SK-N-SH (cell line): Measurements from ENCODE around the gene CDK4. TPM values are rescaled to one million over a fixed set of nuclear protein-coding genes. Genes with fewer than 3 reads are reported as not detected.
A peak's percentile ranks its signal among the peaks of the same experiment; 100 is the strongest.

Experiments used
- CTCF ChIA-PET: fragments of 300-600, 350-600 bp; formaldehyde crosslinking; extraction: SDS; loops from one replicate; lab custom pipeline; 2021; lab: Yijun Ruan, JAX
- POLR2A ChIA-PET: fragments of 350-600 bp; sonication (Branson Sonifier 250); formaldehyde crosslinking; extraction: SDS; loops from one replicate; lab custom pipeline; 2020; ENCODE audit warnings: antibody characterized with exemption, inconsistent platforms; lab: Yijun Ruan, JAX
- DNase-seq: peaks from one replicate; pipeline ENCODE4 v3.0.0; 2012
- H2AFZ ChIP-seq: fragments of 200-600 bp; sonication (generic); 2 replicates; pipeline ENCODE4 v1.8.1; 2016; ENCODE audit warnings: antibody characterized with exemption, mild to moderate bottlenecking, low read depth
- H3F3A ChIP-seq: fragments of 200-600 bp; sonication (generic); replicated peaks from 2 replicates; pipeline ENCODE3; 2016; ENCODE audit warnings: antibody characterized with exemption, mild to moderate bottlenecking; ENCODE audit not compliant: insufficient read depth
- H3K27ac ChIP-seq, 2 experiments: fragments of 200-500 bp in 1 of 2; fragments of 200-600 bp in 1 of 2; sonication (Bioruptor generic) in 1 of 2; sonication (generic), shearing (Covaris generic) in 1 of 2; 2 replicates each; pipeline versions ENCODE4 v1.5.1 to v1.6.1; 2014 to 2016; ENCODE audit warnings: low read depth in 2 of 2, inconsistent platforms in 1 of 2, low read length in 1 of 2, mild to moderate bottlenecking in 1 of 2, mixed read lengths in 1 of 2
- H3K27me3 ChIP-seq: fragments of 200-600 bp; sonication (generic), shearing (Covaris generic); 2 replicates; pipeline ENCODE4 v1.6.1; 2016; ENCODE audit warnings: mixed run types; ENCODE audit not compliant: insufficient read depth
- H3K36me3 ChIP-seq, 2 experiments: fragments of 200-500 bp in 1 of 2; fragments of 200-600 bp in 1 of 2; sonication (Bioruptor generic) in 1 of 2; sonication (generic) in 1 of 2; replicated peaks in 1 of 2; 2 replicates each; pipeline versions ENCODE3 to v1.5.1; 2014 to 2016; ENCODE audit warnings: low read length in 1 of 2, mild to moderate bottlenecking in 1 of 2; ENCODE audit not compliant: insufficient read depth in 2 of 2, control insufficient read depth in 1 of 2
- H3K4me1 ChIP-seq, 2 experiments: fragments of 200-500 bp in 1 of 2; fragments of 200-600 bp in 1 of 2; sonication (Bioruptor generic) in 1 of 2; sonication (generic), shearing (Covaris generic) in 1 of 2; 2 replicates each; pipeline versions ENCODE4 v1.5.1 to v1.6.1; 2014 to 2016; ENCODE audit warnings: low read depth in 1 of 2, low read length in 1 of 2, mixed run types in 1 of 2; ENCODE audit not compliant: insufficient read depth in 2 of 2, control insufficient read depth in 1 of 2
- H3K4me2 ChIP-seq: fragments of 200-600 bp; sonication (generic), shearing (Covaris generic); 2 replicates; pipeline ENCODE4 v1.6.1; 2017; ENCODE audit warnings: mixed run types
- H3K4me3 ChIP-seq, 2 experiments: fragments of 200-500 bp in 1 of 2; fragments of 200-600 bp in 1 of 2; sonication (Bioruptor generic) in 1 of 2; sonication (generic), shearing (Covaris generic) in 1 of 2; 2 replicates each; pipeline versions ENCODE4 v1.5.1 to v1.8.1; 2014 to 2016; ENCODE audit warnings: low read depth in 2 of 2, inconsistent platforms in 1 of 2, low read length in 1 of 2, mild to moderate bottlenecking in 1 of 2, mixed read lengths in 1 of 2, moderate library complexity in 1 of 2
- H3K79me2 ChIP-seq: fragments of 200-600 bp; sonication (generic); 2 replicates; pipeline ENCODE4 v1.8.1; 2017; ENCODE audit warnings: mild to moderate bottlenecking; ENCODE audit not compliant: insufficient read depth
- H3K9ac ChIP-seq: fragments of 200-600 bp; sonication (generic); 2 replicates; pipeline ENCODE4 v1.6.1; 2017; ENCODE audit warnings: mixed run types
- H3K9me2 ChIP-seq: fragments of 200-600 bp; sonication (generic); 2 replicates; pipeline ENCODE4 v1.6.1; 2017; ENCODE audit warnings: mixed run types
- H3K9me3 ChIP-seq: fragments of 200-600 bp; sonication (generic); 2 replicates; pipeline ENCODE4 v1.6.1; 2017; ENCODE audit warnings: mixed run types, mild to moderate bottlenecking, moderate library complexity
- H4K20me1 ChIP-seq: fragments of 200-600 bp; sonication (generic); 2 replicates; pipeline ENCODE4 v1.6.1; 2017; ENCODE audit warnings: mild to moderate bottlenecking, mixed run types; ENCODE audit not compliant: insufficient read depth
- CHD2 ChIP-seq: fragments of 150-350 bp; IDR thresholded peaks from 2 replicates; pipeline ENCODE4 v1.6.1; 2018; ENCODE audit warnings: low read length; ENCODE audit not compliant: partially characterized antibody
- CTCF ChIP-seq: fragments of 200-600 bp; sonication (generic); IDR thresholded peaks from 2 replicates; pipeline ENCODE4 v1.6.1; 2017; ENCODE audit warnings: antibody characterized with exemption, mild to moderate bottlenecking, moderate library complexity
- ELF1 ChIP-seq: IDR thresholded peaks from 2 replicates; pipeline ENCODE4 v1.4.0; 2012
- EP300 ChIP-seq, 2 experiments: IDR thresholded peaks; 2 replicates each; pipeline versions ENCODE4 v1.4.0 to v1.6.1; 2012; ENCODE audit warnings: borderline replicate concordance in 1 of 2, low read depth in 1 of 2, low read length in 1 of 2
- EZH2phosphoT487 ChIP-seq: fragments of 200-600 bp; sonication (generic); IDR thresholded peaks from 2 replicates; pipeline ENCODE4 v1.6.1; 2017; ENCODE audit warnings: low read depth, mixed run types, mild to moderate bottlenecking, antibody characterized with exemption, moderate library complexity, borderline replicate concordance
- FOSL2 ChIP-seq: IDR thresholded peaks from 2 replicates; pipeline ENCODE4 v1.4.0; 2012; ENCODE audit warnings: low read depth, mild to moderate bottlenecking, moderate library complexity, borderline replicate concordance
- FOXM1 ChIP-seq: IDR thresholded peaks from 2 replicates; pipeline ENCODE4 v1.4.0; 2012; ENCODE audit warnings: low read depth, mild to moderate bottlenecking
- GABPA ChIP-seq: IDR thresholded peaks from 2 replicates; pipeline ENCODE4 v1.4.0; 2012; ENCODE audit warnings: low read depth, mild to moderate bottlenecking
- JUND ChIP-seq: IDR thresholded peaks from 2 replicates; pipeline ENCODE4 v1.4.0; 2012
- MAX ChIP-seq: IDR thresholded peaks from 2 replicates; pipeline ENCODE4 v1.4.0; 2012; ENCODE audit warnings: low read depth
- MXI1 ChIP-seq: IDR thresholded peaks from 2 replicates; pipeline ENCODE4 v1.6.1; 2012; ENCODE audit warnings: mild to moderate bottlenecking, low read depth, low read length, improper control_type of control experiment
- NFIC ChIP-seq: IDR thresholded peaks from 2 replicates; pipeline ENCODE4 v1.4.0; 2012; ENCODE audit warnings: borderline replicate concordance
- RAD21 ChIP-seq: IDR thresholded peaks from 2 replicates; pipeline ENCODE4 v1.6.1; 2012; ENCODE audit warnings: mild to moderate bottlenecking, low read length
- RCOR1 ChIP-seq: fragments of 150-350 bp; IDR thresholded peaks from 2 replicates; pipeline ENCODE4 v1.6.1; 2017; ENCODE audit warnings: antibody characterized with exemption, low read length
- RXRA ChIP-seq: IDR thresholded peaks from 2 replicates; pipeline ENCODE4 v1.4.0; 2012; ENCODE audit warnings: low read depth, mild to moderate bottlenecking, borderline replicate concordance
- TAF1 ChIP-seq: IDR thresholded peaks from 2 replicates; pipeline ENCODE4 v1.6.1; 2012; ENCODE audit warnings: low read depth, mild to moderate bottlenecking, low read length, moderate library complexity, borderline replicate concordance
- USF1 ChIP-seq: IDR thresholded peaks from 2 replicates; pipeline ENCODE4 v1.4.0; 2012; ENCODE audit warnings: low read depth, borderline replicate concordance
- USF2 ChIP-seq: fragments of 150-350 bp; IDR thresholded peaks from 2 replicates; pipeline ENCODE4 v1.6.1; 2017; ENCODE audit warnings: antibody characterized with exemption, low read length, low read depth, borderline replicate concordance
- YY1 ChIP-seq: IDR thresholded peaks from 2 replicates; pipeline ENCODE4 v1.4.0; 2012; ENCODE audit warnings: low read depth, mild to moderate bottlenecking
- WGBS: methylation state at CpG from one replicate; pipeline ENCODE4 v1.1.6; 2017; ENCODE audit warnings: low lambda C conversion rate; 5-methylcytosine and 5-hydroxymethylcytosine counted together
- polyA plus RNA-seq, 3 experiments: library from polyadenylated mRNA; depleted of rRNA; stranded (reverse); fragments of >200 nt; gene quantifications; 2 replicates each; pipeline ENCODE4 v1.2.3, GENCODE V29; 2012

CDK4 gene
- polyA plus RNA-seq, 1 of the 3 experiments (the other 2 are of a cell fraction), result 324 TPM

- H3K4me3 ChIP-seq, result no peak overlapping the region
- DNase-seq, result peak; percentile 66
- H2AFZ ChIP-seq, result no peak overlapping the region
- H3K79me2 ChIP-seq, result no peaks in the 10 kb centered on the region; the same call in 1 of the 2 replicates
- peaks cover 11% of the 10 kb centered on the region for H3F3A ChIP-seq
- H3K9ac ChIP-seq, result no peak overlapping the region
- H3K9me2 ChIP-seq, result no peaks in the 10 kb centered on the region
- H3K4me2 ChIP-seq, result no peak overlapping the region
- WGBS, result 26% methylated on average over 3 of the region's 3 CpGs
- no peak overlapping the region for H3K27ac ChIP-seq
- POLR2A ChIA-PET, result interaction anchor here (0.5 to 1.4 kb wide), 3 partner anchors 9 to 13 kb away, joined by 3 to 5 read pairs (median 3); partner anchors contain the start of genes EEF1AKMT3 and METTL1
- 0 out of 2 replicates have a peak, but pooled peaks have one; percentile 9 for TF ChIP-seq RAD21
- TF ChIP-seq ELF1, result no peak
- peak; percentile 59 for TF ChIP-seq CTCF
- TF ChIP-seq, all 33 proteins: peak for 2
- peaks cover 0 to 12% of the 10 kb centered on the region in 2 experiments; a peak in 2 of 4 replicates for H3K4me1 ChIP-seq
- CTCF ChIA-PET, result interaction anchor here (0.6 to 2.0 kb wide), 15 partner anchors 8 to 176 kb away, joined by 3 to 11 read pairs (median 3); partner anchors contain the start of genes TSFM and TSPAN31
- no peaks in the 10 kb centered on the region for H3K27me3 ChIP-seq
- peaks cover 7% of the 10 kb centered on the region for H4K20me1 ChIP-seq
- H3K9me3 ChIP-seq, result no peaks in the 10 kb centered on the region
- H3K36me3 ChIP-seq, result peaks cover 3 to 20% of the 10 kb centered on the region in 2 experiments
These were observed 7.4 kb upstream of the CDK4 start for GRCh38 chr12:57759360-57759980.

GRCh38 chr12:57758552-57759359 is 6.6 kb upstream of the CDK4 start:
- Histone ChIP-seq H3K27me3 (no peaks in the 10 kb centered on the region), H3K9ac (no peak overlapping the region), H3K36me3 (peaks cover 3 to 20% of the 10 kb centered on the region in 2 experiments), H3K9me3 (no peaks in the 10 kb centered on the region), H3K4me1 (peaks cover 0 to 19% of the 10 kb centered on the region in 2 experiments; a peak in 3 of 4 replicates), H3K9me2 (no peaks in the 10 kb centered on the region), H3K4me2 (no peak overlapping the region), H4K20me1 (peaks cover 7% of the 10 kb centered on the region), H3K27ac (no peak overlapping the region), H3F3A (peaks cover 15% of the 10 kb centered on the region), H2AFZ (no peak overlapping the region), H3K4me3 (no peak overlapping the region), H3K79me2 (no peaks in the 10 kb centered on the region; the same call in 1 of the 2 replicates)
- ChIA-PET CTCF (interaction anchor here (0.8 to 2.0 kb wide), 10 partner anchors 9 to 175 kb away, joined by 3 to 11 read pairs (median 4); partner anchors contain the start of genes TSFM and TSPAN31), POLR2A (interaction anchor here (0.9 to 1.4 kb wide), 2 partner anchors 10 to 13 kb away, joined by 3 to 5 read pairs; partner anchors contain the start of genes EEF1AKMT3 and METTL1)
- DNase-seq, result no peak
- WGBS, result 93% methylated on average over 22 of the region's 25 CpGs
- TF ChIP-seq EP300 (IDR thresholded peaks at IDR 0.05; ENCODE audit: borderline replicate concordance in 1 of 2, low read depth in 1 of 2, low read length in 1 of 2) (no peak), RXRA (no peak), CHD2 (no peak), USF2 (no peak), FOSL2 (no peak), MAX (no peak), JUND (no peak), YY1 (no peak), FOXM1 (no peak), GABPA (no peak), NFIC (no peak), TAF1 (no peak), MXI1 (no peak), RCOR1 (no peak), EZH2phosphoT487 (no peak), USF1 (no peak)
